Epithelial cell of esophagus (primary cell): ENCODE measurements around the gene PLXNA1.
A peak's percentile ranks its signal among the peaks of the same experiment; 100 is the strongest.

Source experiments
- DNase-seq: peaks from one replicate; pipeline ENCODE4 v3.0.0; 2010; ENCODE audit warnings: low read depth
- H3K4me3 ChIP-seq: 2 replicates; pipeline ENCODE4 v1.5.1; 2011; ENCODE audit warnings: mild to moderate bottlenecking, low read length, control low read depth
- TF ChIP-seq, protein P1 (sequence below): IDR thresholded peaks from 2 replicates; pipeline ENCODE4 v1.5.1; 2011; ENCODE audit warnings: low read depth, mild to moderate bottlenecking, low read length, control low read depth, inconsistent platforms; ENCODE audit not compliant: insufficient read depth; ENCODE audit errors: missing control alignments

The PLXNA1 gene

DNA sequence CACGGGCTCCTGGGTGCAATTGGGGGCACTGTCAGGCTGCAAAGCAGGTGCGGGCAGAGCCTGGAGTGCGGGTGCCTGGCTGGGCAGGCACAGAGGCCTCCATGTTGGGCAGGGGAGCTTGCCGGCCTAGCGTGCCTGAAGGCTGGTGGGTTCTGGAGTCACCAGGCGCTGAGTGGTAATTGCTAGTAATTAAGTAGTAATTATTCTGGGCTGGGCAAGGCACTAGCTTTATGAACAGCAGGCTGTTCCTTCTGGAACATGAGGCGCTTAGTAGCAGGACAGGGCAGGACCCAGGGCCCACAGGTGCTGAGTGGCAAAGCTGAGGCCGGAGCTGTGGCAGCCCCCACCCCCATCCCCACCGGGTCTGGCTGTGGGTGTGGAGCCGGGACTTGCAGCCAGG, 25.3 kb downstream of the PLXNA1 start:
- TF ChIP-seq, protein P1, sequence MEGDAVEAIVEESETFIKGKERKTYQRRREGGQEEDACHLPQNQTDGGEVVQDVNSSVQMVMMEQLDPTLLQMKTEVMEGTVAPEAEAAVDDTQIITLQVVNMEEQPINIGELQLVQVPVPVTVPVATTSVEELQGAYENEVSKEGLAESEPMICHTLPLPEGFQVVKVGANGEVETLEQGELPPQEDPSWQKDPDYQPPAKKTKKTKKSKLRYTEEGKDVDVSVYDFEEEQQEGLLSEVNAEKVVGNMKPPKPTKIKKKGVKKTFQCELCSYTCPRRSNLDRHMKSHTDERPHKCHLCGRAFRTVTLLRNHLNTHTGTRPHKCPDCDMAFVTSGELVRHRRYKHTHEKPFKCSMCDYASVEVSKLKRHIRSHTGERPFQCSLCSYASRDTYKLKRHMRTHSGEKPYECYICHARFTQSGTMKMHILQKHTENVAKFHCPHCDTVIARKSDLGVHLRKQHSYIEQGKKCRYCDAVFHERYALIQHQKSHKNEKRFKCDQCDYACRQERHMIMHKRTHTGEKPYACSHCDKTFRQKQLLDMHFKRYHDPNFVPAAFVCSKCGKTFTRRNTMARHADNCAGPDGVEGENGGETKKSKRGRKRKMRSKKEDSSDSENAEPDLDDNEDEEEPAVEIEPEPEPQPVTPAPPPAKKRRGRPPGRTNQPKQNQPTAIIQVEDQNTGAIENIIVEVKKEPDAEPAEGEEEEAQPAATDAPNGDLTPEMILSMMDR = no peak

DNA sequence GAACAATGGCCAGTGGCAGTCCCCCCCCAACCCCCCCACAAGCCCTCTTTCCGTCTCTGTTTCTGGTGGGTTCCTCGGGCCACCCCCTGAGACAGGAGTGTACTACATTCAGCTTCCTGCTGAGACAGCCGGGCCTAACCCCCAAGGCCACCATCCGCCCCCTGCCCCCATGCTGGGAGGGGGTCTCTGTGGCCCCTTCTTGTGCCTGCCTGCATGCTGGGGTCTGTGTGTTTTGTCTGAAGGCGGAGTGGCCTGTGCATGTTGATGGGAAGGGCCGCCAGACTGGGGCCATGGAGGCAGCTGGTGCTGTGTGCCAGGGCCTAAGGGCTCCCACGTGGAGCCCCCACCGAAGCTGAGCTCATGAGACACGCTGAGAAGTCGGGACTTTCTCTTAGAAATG, 26.6 kb downstream of the PLXNA1 start:
- DNase-seq = no peak
- no peak overlapping the region for H3K4me3 ChIP-seq
- TF ChIP-seq, protein P1 = no peak

More for the DNA sequence above, 25.3 kb downstream of the PLXNA1 start:
- H3K4me3 ChIP-seq = no peak overlapping the region
- DNase-seq = no peak

DNA sequence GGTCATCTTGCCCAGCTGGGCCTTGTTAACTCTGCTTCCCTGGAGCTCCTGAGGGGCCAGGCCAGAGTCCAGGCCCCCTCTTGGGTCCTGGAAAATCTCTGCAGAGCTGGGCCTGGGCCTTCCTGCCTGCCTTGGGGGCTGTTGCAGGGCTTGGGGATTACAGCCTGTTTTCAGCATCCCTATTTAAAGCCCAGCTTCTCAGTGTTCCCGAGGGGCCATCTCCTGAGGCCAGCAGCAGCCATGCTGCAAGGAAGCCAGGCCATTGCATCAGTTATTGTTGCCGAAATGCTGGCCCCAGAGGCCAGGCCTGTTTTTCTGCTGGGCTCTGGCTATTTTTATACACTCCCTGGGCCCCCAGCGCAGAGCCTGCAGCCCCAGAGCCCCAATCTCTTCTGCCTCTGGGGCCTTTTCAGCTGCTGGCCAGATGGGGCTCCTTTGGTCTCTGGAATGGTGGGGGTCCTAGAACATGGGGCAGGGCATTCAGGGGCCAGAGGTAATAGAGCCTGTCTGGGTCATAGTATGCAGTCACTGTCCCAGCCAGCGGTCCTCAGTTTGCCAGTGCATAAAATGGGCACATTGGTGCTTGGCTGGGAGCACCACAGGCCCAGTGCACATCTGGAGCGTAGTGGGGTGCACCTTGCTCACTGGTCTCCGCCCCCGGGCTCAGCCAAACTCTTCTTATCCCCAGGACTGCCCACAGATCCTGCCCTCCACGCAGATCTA, 28.5 kb downstream of the PLXNA1 start:
- TF ChIP-seq, protein P1 = no peak
- DNase-seq = no peak
- no peak overlapping the region for H3K4me3 ChIP-seq

DNA sequence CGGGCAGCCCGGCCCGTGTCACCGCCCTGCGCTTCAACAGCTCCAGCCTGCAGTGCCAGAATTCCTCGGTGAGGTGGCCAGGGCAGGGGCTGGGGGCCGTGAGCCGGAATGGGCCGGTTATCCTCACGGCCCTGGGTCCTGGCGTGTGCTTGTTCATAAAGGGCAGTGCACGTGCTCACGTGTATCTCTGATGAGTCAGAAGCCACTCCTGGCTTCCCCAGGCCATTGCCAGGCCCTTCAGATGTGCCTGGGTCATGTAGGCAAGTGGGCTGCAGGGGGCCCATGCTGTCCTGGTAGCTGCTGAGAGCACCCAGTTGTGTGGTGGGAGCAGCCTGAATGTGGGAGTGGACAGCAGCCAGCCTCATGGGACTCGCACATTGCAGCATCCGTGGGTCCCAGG, 29.2 kb downstream of the PLXNA1 start:
- no peak overlapping the region for H3K4me3 ChIP-seq
- DNase-seq = peak; percentile 29
- TF ChIP-seq, protein P1 = no peak

DNA sequence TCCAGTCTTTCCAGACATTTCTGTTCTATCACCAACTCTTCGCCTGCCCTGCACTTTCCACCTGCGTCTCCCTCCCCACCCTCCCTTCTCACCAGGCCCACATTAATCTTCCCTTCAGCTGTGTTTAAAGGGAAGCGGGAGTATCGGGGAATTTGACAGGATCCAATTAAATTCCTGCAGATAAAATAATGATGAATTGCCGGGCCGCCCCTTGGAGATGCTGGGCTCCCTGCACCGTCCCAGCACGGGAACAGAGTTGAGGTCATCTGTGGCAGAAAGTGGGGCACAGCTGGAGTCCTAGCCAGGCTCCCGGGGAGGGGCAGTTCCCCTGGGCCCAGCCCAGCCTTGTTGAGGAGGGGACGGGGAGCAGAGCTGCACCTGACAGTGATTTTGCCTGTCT, 30.3 kb downstream of the PLXNA1 start:
- DNase-seq = no peak
- no peak overlapping the region for H3K4me3 ChIP-seq
- TF ChIP-seq, protein P1 = no peak

DNA sequence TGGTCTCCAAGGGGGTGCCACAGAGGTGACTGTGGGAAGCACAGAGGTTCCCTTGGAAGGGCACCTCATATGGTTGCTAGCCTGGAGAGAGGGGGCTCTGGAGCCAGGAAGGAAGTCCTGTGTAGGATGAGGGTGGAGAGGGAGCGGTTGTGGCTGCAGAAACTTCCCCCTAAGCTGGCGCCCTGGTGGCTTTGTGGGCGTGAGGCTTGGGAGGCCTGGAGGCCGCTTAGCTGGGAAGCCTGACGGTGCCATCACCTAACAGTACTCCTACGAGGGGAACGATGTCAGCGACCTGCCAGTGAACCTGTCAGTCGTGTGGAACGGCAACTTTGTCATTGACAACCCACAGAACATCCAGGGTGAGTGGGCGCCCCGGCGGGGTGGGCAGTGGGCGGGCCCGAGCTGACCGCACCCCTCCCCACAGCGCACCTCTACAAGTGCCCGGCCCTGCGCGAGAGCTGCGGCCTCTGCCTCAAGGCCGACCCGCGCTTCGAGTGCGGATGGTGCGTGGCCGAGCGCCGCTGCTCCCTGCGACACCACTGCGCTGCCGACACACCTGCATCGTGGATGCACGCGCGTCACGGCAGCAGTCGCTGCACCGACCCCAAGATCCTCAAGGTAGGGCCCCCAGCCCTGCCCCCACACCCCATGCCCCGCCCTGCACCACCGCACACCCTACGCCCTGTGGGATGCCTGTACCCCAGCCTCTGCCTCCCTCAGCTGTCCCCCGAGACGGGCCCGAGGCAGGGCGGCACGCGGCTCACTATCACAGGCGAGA, 31.0 kb downstream of the PLXNA1 start:
- DNase-seq = no peak
- TF ChIP-seq, protein P1 = no peak
- H3K4me3 ChIP-seq = no peak overlapping the region
